Stimulated activated naive CD4-positive, alpha-beta T cell treated with Interleukin-2 at 50 U/mL for 16 hours (primary cell): Measurements from ENCODE around the gene ACE.

ENCODE experiments used
- DNase-seq: peaks from one replicate; lab custom pipeline; 2025; lab: John Stamatoyannopoulos, UW

The ACE gene

GRCh38 chr17:63475491-63476412 lies 1.1 kb upstream of the ACE start:
- no peak for DNase-seq

- DNase-seq = no peak
These were observed 405 bp upstream of the ACE start for GRCh38 chr17:63476459-63476853.

DNA sequence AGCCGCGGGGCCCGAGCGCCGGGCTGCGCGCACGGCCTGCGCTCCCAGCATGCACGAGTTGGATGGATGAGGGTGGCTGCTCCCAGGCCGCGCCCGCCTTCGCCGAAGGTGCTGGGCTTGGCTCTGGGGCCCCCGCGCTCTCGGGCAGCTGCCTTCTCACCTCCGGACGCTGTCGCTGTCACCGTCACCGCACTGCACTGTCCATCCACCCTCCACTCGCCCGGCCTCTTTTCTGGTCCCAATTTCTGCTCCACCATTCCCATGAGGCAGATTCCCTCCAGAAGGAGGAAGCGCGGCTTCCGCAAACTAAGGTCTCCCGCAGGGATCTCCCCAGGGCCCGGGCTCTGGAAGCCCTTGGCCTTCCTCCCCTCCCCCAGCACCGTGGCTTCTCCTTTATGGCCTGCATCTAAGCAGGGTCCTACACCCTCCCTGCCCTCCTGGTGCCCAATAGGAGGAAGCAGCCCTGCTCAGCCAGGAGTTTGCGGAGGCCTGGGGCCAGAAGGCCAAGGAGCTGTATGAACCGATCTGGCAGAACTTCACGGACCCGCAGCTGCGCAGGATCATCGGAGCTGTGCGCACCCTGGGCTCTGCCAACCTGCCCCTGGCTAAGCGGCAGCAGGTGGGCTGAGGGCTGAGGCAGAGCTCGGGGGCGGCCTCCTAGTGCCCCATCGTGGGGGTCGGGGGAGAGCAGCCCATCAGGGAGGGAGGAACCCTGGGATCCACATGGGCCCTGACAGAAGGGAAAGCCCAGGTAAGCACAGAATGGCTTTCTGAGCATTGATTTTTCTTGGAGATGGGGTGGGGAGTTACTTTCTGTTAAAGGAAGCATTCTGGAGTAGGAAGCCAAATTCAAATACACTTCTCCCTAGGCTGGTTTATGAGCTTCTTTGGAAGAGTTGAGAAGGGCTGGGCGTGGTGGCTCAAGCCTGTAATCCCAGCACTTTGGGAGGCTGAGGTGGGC lies 899 bp downstream of the ACE start:
- no peak for DNase-seq

DNA sequence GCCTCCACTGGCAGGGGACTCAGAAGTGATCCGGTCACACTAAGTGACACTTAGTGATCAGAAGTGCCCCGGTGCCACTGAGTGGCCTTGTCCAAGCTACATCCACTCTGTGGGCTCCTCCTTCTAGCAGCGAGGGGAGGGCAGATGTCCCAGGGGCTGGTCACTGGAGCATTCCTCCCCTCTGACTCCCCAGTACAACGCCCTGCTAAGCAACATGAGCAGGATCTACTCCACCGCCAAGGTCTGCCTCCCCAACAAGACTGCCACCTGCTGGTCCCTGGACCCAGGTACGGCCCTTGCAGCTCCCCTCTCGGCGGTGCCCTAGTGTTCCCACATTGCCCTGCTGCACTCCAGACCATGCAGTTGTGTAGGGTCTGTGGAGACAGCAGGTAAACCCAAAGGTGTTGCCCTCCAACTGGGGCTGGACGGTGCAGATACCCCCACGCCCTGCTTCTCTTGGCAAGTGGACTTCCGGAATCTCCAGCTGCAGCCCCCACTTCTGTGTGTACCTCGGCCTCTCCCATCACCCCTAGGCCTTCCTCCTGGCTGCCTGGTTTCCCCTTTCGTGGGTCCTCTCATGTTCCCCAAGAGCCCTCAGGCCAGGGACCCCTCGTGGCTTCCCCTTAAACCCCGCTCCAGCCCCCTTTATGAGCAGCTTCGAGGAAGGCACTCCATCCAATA lies 2.1 kb downstream of the ACE start:
- peak; percentile 75 for DNase-seq

- no peak for DNase-seq
These were observed 2.8 kb downstream of the ACE start for GRCh38 chr17:63479495-63480184.

DNA sequence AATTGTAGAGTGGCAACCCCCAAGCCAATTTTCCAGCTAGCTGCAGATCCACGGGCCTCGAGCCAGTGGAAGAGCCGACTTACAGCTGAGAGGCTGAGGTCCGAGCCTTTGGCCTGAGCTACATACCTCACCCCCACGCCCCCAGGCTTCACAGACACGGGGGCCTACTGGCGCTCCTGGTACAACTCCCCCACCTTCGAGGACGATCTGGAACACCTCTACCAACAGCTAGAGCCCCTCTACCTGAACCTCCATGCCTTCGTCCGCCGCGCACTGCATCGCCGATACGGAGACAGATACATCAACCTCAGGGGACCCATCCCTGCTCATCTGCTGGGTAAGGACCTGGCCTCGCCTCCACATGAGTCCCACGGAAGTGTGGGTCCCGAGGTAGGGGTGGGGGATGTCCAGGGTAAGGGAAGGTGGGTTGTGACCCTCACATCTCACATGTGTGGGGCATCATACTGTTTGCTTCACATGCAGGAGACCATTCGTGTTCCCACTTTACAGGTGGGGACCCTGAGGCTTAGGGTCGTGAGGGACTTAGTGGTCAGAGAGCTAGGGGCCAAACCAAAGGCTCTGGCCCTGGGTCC lies 3.4 kb downstream of the ACE start:
- no peak for DNase-seq

DNA sequence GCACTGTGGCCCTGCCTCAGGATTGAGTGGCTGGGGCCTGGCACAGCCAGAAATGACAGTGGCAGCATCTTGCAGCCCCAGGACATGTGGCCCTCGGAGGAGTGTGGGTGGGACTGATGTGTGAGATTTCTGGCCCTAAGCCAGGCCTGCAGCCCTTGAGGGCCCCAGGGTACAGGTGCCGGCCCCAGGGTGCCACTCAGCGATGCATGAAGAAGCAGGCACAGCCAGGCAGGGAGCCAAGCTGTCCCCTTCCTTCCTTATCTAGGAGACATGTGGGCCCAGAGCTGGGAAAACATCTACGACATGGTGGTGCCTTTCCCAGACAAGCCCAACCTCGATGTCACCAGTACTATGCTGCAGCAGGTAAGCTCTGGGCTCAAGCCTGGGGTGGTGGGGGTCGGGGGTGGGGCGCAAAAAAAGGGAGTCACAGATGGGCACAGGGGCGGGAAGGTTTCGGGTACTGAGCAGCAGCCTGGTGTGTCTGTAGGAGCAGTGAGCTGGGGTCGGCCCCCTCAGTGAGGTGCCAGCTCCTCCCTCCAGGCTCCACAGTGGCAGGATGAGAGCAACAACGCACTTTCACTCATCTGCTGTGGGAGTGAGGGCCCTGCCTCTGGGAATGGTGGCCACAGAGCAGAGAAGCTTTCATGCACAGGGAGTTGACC lies 4.1 kb downstream of the ACE start:
- no peak for DNase-seq

DNA sequence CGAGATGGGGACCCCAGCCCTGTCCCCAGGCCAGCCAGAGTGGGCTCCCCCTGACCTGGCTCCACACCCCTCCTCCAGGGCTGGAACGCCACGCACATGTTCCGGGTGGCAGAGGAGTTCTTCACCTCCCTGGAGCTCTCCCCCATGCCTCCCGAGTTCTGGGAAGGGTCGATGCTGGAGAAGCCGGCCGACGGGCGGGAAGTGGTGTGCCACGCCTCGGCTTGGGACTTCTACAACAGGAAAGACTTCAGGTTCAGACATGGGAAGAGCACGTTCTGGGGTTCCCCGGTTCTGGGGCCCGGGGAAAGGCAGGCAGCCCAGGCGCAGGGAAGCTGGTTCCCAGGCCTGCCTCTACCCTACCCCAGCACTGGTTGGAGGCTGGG lies 4.6 kb downstream of the ACE start:
- no peak for DNase-seq

DNA sequence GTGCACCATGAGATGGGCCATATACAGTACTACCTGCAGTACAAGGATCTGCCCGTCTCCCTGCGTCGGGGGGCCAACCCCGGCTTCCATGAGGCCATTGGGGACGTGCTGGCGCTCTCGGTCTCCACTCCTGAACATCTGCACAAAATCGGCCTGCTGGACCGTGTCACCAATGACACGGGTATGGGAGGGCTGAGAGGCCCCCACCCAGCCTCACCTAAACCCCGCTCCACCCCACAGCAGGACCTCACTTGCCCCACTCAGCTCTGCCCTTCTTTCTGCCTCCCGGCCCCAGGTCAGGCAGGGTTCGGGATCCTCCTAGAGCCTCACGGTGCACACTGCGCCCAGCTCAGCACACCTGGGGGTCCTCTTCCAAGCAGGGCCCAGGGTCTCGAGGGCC lies 5.6 kb downstream of the ACE start:
- no peak for DNase-seq

GRCh38 chr17:63483038-63483437 lies 6.2 kb downstream of the ACE start:
- DNase-seq = no peak

- DNase-seq = no peak
These were observed 7.1 kb downstream of the ACE start for GRCh38 chr17:63483655-63484575.

DNA sequence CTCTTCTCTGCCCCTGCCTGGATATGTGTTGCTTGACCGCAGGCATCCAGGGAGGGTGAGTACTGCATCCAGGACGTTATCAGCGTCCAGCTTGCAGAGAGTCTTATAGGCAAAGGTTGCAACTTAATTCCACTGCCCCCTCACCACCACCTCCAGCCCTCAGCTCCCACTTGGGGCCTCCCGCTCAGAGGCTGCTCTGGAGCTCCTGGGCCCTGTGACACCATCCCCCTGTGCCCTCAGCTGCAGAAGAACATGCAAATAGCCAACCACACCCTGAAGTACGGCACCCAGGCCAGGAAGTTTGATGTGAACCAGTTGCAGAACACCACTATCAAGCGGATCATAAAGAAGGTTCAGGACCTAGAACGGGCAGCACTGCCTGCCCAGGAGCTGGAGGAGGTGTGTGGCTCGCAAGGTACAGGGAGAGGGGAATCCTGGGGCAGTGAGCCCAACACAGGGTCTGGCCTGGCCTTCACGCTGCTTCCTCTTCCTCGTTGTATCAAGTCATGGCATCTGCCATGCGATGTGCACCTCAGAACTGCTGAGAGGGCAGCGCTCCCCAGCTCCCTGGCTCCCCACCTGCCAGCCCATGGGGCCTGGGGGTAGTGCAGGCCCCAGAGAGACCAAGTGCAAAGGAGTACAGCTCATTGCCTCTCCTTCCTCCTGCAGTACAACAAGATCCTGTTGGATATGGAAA lies 9.6 kb downstream of the ACE start:
- DNase-seq = no peak

- DNase-seq = no peak
These were observed 10.1 kb downstream of the ACE start for GRCh38 chr17:63487014-63487339.

DNA sequence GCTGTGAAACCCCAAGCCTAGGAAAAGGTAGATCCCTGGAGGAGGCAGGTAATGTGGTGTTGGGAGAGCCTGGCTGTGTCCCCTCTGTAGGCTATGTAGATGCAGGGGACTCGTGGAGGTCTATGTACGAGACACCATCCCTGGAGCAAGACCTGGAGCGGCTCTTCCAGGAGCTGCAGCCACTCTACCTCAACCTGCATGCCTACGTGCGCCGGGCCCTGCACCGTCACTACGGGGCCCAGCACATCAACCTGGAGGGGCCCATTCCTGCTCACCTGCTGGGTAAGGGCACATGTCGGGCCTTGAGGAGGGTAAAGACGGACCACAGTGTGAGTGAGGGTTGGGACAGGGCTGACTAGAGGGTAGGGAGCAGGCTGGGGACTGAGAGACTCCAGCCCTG lies 12.0 kb downstream of the ACE start:
- no peak for DNase-seq

DNA sequence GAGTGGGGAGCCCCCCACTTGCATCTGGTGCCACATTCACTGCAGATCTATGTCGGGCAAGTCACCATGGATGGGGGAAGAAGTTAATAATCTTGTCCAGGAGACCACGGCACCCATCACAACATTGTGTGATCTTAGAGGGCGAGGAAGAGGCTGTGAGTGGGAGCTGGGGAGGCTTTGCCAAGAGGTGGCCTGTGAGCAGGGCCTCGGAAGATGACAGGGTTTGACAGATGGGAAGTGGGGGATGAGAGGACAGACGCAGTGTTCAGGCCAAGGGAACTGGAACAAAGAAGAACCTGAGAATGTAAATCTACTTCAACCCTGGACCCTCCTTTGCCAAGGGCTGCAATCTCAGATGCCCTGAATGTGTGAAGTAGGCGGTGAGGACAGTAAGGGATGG lies 12.4 kb downstream of the ACE start:
- DNase-seq = no peak

- DNase-seq = no peak
These were observed 13.5 kb downstream of the ACE start for GRCh38 chr17:63490329-63490728.

DNA sequence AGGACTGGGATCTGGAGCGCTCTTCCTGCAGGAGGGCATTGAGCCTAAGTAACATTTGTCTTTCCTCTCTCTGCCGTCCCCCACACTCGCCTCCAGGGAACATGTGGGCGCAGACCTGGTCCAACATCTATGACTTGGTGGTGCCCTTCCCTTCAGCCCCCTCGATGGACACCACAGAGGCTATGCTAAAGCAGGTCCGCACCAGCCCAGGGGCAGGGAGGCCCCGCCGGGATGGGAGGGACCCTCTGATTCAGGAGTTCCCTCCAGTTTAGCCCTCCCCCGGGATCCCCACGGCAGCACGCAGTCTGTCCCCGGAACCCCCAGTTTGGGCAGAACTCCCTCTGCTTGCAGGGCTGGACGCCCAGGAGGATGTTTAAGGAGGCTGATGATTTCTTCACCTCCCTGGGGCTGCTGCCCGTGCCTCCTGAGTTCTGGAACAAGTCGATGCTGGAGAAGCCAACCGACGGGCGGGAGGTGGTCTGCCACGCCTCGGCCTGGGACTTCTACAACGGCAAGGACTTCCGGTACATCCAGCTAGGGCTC lies 14.1 kb downstream of the ACE start:
- no peak for DNase-seq

DNA sequence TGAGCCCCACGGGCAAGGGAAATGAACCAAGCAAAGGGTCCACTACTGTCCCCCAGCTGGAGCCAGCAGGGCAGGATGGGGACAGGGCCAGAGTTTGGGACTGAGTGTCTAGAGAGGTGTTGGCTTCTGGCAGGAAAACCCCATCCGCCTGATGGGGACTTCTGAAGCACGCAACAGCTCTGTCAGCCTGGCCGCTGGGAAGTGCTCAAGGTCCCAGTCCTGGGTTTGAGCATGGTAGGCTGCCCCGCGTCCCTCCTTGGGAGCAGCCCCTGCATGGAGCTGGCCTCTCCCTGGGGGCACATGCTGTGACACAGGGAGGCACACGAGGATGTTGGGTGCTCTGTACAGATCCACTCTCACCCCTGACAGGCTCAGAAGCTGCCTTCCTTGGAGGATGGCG lies 14.6 kb downstream of the ACE start:
- DNase-seq = no peak
